GM18861 (cell line): ENCODE data around the gene FOXN3.
A peak's percentile ranks its signal among the peaks of the same experiment; 100 is the strongest.
"Not testable (repeated sequence)": the region's sequence is repeated elsewhere in the genome, so short reads cannot be mapped to it uniquely, and the experiment has no call there.

Experiments used
- ATAC-seq: cut with Tn5 transposase; IDR thresholded peaks from one replicate; pipeline ENCODE4 v1.9.1; 2021; ENCODE audit not compliant: unreplicated experiment

Gene FOXN3

GRCh38 chr14:89206389-89207031 is 210.5 kb downstream of the FOXN3 start:
- no peak for ATAC-seq

DNA sequence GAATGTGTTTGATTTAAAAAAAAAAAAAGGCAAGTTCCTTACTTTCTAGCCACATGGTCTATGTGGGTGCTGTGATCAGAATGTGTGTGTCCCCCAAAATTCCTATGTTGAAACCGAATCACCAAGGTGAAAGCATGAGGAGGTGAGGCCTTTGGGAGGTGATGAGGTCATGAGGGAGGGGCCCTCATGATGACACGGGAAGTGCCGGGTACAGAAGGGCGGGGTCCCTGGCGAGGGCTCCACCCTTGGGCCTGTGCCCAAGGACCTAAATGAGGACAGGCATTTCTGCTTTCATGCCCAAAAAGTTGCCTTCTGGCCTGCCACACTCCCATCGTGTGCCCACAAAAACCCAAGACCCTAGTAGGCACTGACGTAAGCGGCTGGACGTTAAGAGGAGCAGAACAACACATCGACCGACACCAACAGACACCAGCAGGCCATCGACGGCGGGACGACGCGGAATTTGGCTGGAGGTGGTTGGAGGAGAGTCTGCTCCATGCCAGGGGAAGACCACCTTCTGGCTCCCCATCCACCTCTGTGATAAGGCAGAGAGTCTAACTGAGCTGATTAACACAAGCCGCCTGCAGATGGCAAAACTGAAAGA is 211.8 kb downstream of the FOXN3 start:
- ATAC-seq: no peak

DNA sequence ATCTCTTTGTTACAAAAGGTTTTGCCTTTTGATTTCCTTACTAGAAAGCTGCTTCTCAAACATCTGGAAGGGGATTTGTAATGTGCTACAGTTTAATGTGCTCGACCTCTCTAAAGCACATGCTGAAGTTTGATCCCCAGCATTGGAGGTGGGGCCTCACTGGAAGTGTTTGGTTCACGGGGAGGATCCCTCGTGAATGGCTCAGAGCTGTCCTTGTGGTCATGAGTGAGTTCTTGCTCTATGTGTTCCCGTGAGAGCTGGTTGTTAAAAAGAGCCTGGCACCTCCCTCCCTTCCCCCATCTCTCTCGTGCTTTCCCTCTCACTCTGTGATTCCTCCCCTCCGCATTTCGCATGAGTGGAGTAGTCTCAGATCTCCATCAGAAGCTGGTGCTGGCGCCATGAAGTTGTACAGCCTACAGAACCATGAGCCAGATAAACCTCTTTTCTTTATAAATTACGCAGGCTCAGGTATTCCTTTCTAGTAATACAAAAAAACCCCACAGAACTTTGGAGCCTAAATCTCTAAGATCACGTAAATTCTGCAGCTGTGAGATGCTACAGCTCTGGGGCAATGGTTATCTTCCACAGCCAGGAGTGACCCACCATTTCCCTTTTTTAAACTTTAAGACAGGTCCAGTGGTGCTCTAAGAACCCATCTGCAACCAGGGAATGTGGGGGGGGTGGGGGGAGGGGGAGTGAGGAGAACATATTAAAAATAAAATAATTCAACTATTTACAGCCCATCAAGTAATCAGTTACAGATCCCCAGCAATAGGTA is 214.4 kb downstream of the FOXN3 start:
- no peak for ATAC-seq

GRCh38 chr14:89201645-89202044 is 215.4 kb downstream of the FOXN3 start:
- ATAC-seq: no peak

DNA sequence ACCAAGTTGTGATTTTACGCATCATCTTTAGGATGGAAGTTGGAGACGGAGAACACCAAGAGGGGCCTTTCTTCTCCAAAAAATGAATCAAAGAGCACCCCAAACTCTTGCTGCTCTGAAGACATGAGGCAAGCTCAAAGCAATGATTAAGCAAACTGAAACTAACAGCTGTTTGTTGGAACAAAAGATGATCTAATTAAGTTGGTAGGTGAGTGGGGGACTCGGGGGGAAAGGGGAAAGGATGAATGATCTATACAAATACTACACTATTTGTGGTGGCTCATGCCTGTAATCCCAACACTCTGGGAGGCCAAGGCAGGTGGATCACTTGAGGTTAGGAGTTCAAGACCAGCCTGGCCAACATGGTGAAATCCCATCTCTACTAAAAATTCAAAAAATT is 217.7 kb downstream of the FOXN3 start:
- ATAC-seq: not testable (repeated sequence)

GRCh38 chr14:89198544-89199329 is 218.3 kb downstream of the FOXN3 start:
- ATAC-seq: no peak

DNA sequence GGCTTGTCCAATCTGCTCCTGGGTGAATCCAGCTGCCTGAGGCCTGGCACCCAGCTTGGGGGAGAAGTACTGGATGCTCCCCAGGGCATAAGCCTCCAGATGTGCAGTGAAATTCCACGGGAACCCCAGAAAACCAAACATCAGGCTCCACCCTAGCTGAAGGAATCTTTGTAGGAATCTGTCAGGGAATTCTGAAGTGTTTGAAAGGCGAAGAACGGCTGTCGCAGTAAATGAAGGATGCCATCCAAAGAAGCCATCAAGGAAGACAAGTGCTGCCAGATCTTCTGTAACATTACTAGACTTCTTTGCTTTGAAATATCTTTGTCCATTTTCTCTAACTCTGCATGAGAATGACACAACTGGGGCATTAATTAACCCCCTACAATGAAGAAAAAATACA is 219.4 kb downstream of the FOXN3 start:
- ATAC-seq: no peak

- no peak for ATAC-seq
Measured at GRCh38 chr14:89196545-89196944, 220.5 kb downstream of the FOXN3 start.

- ATAC-seq: no peak
Measured at GRCh38 chr14:89194376-89194775, 222.7 kb downstream of the FOXN3 start.

DNA sequence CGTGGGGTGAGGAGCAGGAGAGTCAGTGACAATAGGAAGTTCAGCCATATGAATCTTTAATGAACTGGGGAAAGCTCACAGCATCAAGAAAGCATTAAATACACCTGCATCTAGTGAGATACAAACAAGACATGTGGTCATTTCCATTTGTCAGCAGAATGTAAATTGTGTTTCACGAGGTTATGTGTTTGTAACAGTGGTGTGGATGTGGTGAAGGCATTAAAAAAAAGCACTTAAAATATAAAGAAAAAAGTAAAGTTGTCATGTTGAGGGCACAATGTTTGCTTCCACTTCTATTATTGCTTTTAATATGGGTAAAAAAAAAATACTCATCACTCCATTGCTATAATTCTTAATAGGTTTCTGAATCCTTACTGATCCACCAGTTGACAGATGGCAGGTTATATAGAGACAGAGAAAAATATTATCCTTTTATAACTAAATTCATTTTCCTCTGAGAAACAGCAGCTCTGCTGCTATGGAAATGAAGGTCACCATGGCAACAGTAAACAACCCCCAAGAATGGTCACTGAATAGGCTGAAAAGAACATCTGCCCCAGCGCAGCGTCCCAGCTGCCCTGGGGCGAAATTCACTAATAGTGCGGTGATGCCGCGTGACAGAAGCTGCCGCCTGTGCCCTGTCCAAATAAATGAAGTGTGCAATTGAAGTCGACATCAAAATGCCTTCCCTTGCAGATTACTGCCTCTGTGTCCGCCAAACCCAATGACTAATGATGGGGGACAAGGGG is 226.1 kb downstream of the FOXN3 start:
- no peak for ATAC-seq

- no peak for ATAC-seq
Measured at GRCh38 chr14:89188492-89188891, 228.5 kb downstream of the FOXN3 start.

DNA sequence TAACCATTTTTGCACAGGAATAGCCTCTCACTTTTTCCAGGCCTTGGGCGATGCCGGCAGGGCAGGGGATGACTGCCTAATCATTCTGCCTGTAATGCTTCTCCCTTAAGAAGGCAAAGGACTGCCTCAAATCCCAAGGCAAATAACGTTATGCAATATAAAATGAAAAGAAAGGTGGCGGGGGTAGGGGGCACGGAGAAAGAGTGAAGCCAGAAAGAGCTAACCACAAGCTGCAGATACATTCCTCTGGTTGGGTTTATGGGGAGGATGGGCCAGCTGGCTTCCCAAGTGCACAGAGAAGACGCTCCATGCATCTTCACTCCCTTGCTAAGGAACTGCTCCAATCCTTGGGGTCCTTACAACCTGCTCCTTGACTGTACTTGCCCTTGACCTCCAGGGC is 229.5 kb downstream of the FOXN3 start:
- no peak for ATAC-seq

DNA sequence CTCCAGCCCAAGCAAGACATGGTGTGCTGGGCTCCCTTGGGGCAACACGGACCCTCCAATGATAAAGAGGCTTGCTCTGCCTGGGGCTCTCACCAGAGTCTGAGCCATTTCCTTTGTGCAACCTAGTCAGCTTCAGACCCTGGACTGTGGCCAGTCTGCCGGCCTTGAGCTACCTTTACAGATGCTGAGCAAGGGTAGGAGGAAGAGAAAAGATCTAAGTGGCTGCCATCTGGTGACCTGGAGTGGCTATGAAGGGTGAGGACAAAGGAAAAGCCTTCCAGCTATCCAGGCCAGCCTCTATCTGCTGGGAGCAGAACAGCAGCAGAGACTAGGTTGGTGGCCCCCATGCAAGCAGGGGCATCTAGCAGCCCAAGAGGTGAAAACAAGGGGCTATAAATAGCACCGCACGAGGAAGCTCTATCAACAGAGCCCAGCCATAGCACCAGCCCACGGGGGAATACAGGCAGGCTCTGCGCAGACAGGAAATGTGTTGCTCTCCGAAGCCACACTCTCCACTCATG is 230.1 kb downstream of the FOXN3 start:
- ATAC-seq: peak; percentile 91

DNA sequence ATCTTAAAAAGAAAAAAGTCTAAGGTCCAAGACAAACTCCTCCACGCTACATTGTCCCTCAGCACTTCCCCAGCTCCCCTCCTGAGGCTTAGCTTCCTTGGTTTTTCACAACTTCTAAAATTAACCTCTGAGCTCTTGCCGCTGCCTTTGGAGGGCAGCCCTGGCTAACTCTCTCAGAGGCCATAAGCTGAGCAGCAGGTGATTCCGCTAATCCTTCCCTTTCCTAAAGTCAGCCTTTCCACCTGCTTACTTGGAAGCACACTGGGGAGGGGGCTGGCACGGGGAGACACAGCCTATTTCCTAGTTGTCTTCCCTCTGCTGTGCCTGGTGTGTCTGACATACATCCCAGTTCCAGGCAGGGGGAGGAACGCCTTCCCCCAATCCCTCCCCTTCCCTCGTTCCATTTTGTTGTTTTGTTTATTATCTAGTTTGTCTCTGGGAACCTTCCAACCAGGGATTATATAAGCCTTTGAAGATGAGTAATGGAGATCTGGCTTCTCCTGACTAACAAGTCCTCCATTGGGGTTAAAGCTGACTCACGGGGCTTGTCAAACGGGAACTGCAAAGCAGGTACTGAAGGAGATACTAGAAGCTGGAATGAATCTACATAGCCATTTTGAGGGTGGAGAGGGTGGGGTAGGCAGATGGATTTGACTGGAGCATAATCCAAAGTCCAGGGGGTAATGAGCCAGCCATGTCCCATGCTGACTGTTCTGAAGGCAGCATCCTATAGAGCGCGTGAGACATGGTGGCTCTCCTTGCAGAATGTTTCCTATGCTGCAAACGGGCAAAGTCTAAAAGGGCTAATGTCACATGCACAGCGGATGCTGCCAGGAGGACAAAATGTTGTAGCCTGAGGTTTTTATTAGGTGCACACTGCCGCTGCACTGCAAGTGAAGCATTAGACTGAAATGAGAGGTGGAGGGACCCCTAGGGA is 230.8 kb downstream of the FOXN3 start:
- ATAC-seq: no peak

DNA sequence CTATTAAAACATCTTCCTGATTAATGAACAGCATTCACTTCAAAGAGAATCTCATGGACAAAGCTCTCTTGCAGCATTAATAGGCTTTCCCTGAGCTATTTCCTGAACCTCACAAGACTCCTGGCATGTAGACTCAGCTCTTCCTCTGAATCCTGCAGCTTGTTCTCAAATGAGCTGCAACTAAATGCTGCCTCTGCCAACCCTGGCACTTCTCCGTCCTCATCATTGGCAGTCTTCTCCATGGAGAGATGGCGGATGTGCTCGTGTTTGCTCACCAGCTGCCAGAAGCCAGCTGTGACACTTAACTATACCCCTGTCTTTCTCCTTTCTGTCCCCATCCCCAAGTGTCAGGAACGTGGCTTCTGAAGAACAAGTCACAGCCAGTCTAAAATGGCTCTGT is 232.1 kb downstream of the FOXN3 start:
- no peak for ATAC-seq

GRCh38 chr14:89182326-89182725 is 234.7 kb downstream of the FOXN3 start:
- no peak for ATAC-seq

- no peak for ATAC-seq
Measured at GRCh38 chr14:89180546-89180945, 236.5 kb downstream of the FOXN3 start.

DNA sequence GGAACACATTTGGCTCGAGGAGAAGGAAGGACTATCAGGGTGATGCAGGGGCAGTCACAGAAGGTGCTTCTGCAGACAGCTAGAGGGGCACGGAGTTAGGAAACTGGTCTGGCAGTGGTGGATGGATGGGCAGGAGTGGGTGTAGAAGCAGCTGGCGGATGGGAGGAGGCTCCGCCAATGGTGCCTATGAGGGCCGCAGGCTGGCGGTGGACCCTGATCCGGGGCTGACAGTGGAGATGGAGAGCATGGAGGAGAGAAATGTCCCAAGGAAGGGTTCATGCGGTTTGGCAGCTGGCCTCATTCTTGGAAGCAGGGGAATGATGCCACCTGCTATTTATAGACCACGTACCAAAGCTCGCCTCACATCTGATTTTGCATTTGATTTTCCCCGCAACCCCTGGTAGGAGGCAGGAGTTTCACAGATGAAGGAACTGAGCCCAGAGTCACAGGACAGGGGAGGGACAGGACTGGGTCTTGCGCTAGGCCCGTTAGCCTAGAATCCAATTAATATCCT is 237.1 kb downstream of the FOXN3 start:
- no peak for ATAC-seq

DNA sequence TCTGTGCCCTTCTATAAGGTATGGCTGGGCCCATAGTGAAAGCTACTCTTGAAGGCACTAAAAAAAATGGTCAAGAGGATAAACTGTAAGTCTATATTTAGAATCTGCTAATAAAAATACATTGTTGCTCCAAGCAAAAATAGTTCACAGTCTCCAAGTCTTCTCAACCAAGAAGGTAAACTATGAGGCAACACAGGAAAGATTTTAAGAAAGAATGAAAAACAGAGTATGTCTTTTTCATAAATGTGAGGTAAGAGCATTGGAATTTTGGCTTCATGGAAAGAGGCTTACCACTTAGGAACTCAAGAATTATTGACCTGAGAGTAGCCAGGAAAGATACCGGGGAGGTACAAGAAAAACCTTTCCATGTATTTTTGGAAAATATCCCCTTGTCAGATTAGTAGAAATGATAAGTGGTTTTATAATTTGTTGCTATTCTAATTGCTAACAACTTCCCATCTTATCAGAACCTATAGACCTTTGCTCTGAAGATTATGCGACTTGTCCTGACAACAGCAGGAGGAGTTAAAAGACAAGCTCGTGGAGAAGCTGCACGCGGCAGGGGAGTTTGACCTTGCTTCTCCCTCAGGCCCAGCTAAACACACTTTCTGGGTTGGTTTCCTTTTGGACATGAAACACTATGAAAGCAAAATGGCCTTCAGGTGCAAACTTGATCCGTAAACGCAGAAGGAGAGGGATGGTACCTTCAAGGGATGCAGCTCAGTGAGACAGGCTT is 238.1 kb downstream of the FOXN3 start:
- ATAC-seq: no peak
